Suprapubic skin (tissue), 3 donors: Measurements from ENCODE around the gene ZDHHC17.

Experiments used
- EP300 ChIP-seq: sonication (generic); formaldehyde crosslinking; IDR thresholded peaks from one replicate; pipeline ENCODE4 v1.6.1; 2017; ENCODE audit warnings: antibody characterized with exemption
- POLR2A ChIP-seq, 2 donors: fragments of 450-650 bp; IDR thresholded peaks; one replicate each; pipeline ENCODE4 v1.6.1; 2017; ENCODE audit warnings: antibody characterized with exemption in 2 of 2, mild to moderate bottlenecking in 2 of 2, moderate library complexity in 2 of 2
- TF ChIP-seq, protein P1 (sequence below), 2 donors: fragments of 200-600 bp in 1 of 2; fragments of 450-650 bp in 1 of 2; sonication (generic) in 1 of 2; IDR thresholded peaks; one replicate each; pipeline ENCODE4 v1.5.1; 2016 to 2019; ENCODE audit warnings: antibody characterized with exemption in 2 of 2, mild to moderate bottlenecking in 1 of 2, moderate library complexity in 1 of 2

DNA sequence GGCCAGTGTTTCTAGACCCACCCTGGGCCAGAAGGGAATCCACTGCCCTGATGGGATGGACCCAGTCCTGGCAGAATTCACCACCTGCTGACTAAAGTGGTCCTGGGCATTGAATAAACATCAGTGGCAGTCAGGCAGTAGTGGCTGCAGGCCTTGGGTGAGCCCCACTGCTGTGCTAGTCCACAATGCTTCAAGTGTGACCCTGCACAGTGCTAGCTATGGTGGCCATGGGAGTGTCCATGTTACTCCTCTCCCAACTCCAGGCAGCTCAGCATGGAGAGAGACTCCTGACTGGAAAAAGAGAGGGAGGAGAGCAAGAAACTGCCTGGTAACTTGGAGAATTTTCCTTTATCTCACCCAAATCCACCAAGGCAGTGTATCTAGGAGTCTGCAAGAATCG, 132.4 kb downstream of the ZDHHC17 start:
- TF ChIP-seq, protein P1, sequence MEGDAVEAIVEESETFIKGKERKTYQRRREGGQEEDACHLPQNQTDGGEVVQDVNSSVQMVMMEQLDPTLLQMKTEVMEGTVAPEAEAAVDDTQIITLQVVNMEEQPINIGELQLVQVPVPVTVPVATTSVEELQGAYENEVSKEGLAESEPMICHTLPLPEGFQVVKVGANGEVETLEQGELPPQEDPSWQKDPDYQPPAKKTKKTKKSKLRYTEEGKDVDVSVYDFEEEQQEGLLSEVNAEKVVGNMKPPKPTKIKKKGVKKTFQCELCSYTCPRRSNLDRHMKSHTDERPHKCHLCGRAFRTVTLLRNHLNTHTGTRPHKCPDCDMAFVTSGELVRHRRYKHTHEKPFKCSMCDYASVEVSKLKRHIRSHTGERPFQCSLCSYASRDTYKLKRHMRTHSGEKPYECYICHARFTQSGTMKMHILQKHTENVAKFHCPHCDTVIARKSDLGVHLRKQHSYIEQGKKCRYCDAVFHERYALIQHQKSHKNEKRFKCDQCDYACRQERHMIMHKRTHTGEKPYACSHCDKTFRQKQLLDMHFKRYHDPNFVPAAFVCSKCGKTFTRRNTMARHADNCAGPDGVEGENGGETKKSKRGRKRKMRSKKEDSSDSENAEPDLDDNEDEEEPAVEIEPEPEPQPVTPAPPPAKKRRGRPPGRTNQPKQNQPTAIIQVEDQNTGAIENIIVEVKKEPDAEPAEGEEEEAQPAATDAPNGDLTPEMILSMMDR (IDR thresholded peaks at IDR 0.05), result no peak
- TF ChIP-seq POLR2A (IDR thresholded peaks at IDR 0.05) (no peak), EP300 (no peak)
